Transverse colon (tissue), 4 donors: ENCODE data around the gene ARFIP1. TPM values are rescaled to one million over a fixed set of nuclear protein-coding genes. Genes with fewer than 3 reads are reported as not detected.

ENCODE experiments used
- DNase-seq: peaks from one replicate; pipeline ENCODE4 v3.0.0-alpha.2; 2019
- H3K27ac ChIP-seq, 4 donors: fragments of 200-600 bp; sonication (generic); 2 replicates each; pipeline ENCODE4 v1.5.1; 2016 to 2018; ENCODE audit warnings: inconsistent platforms in 4 of 4
- H3K27me3 ChIP-seq: fragments of 200-600 bp; sonication (generic); 2 replicates; pipeline ENCODE4 v1.5.1; 2017; ENCODE audit warnings: inconsistent platforms
- H3K36me3 ChIP-seq, 4 donors: fragments of 200-600 bp; sonication (generic); 2 replicates each; pipeline ENCODE4 v1.5.1; 2017 to 2019; ENCODE audit warnings: inconsistent platforms in 4 of 4
- H3K4me1 ChIP-seq, 4 donors: fragments of 200-600 bp; sonication (generic); 2 replicates each; pipeline ENCODE4 v1.5.1; 2017 to 2020; ENCODE audit warnings: inconsistent platforms in 4 of 4
- H3K4me3 ChIP-seq, 4 donors: fragments of 200-600 bp; sonication (generic); 1 replicate in 1 of 4; 2 replicates in 3 of 4; pipeline versions ENCODE4 v1.5.1 to v1.6.1; 2017 to 2019; ENCODE audit warnings: inconsistent platforms in 4 of 4
- H3K9me3 ChIP-seq, 2 donors: fragments of 200-600 bp; sonication (generic); 2 replicates each; pipeline ENCODE4 v1.5.1; 2017 to 2019; ENCODE audit warnings: inconsistent platforms in 2 of 2
- CTCF ChIP-seq, 5 experiments: fragments of 200-600 bp in 3 of 5; fragments of 450-650 bp in 2 of 5; sonication (generic) in 3 of 5; IDR thresholded peaks; 1 replicate in 2 of 5; 2 replicates in 3 of 5; pipeline ENCODE4 v1.5.1; 2016 to 2017; ENCODE audit warnings: antibody characterized with exemption in 5 of 5, inconsistent platforms in 3 of 5, mild to moderate bottlenecking in 2 of 5, moderate library complexity in 1 of 5
- EP300 ChIP-seq: sonication (generic); formaldehyde crosslinking; IDR thresholded peaks from one replicate; pipeline ENCODE4 v1.6.1; 2017; ENCODE audit warnings: antibody characterized with exemption, low read depth
- POLR2A ChIP-seq: fragments of 450-650 bp; IDR thresholded peaks from one replicate; pipeline ENCODE4 v1.6.1; 2016; ENCODE audit warnings: antibody characterized with exemption, mild to moderate bottlenecking, moderate library complexity
- POLR2AphosphoS5 ChIP-seq, 3 donors: sonication (generic); formaldehyde crosslinking; IDR thresholded peaks; one replicate each; pipeline ENCODE4 v1.6.1; 2016; ENCODE audit warnings: antibody characterized with exemption in 3 of 3
- WGBS, 2 donors: methylation state at CpG; one replicate each; pipeline ENCODE4 v1.1.5; 2018; ENCODE audit warnings: low coverage in 1 of 2; 5-methylcytosine and 5-hydroxymethylcytosine counted together
- in situ Hi-C, 4 donors: fragments of 200-750 bp; cut with MboI; loops; one replicate each; pipeline versions ENCODE4 v1.15.0 to v1.15.1; 2017; ENCODE audit warnings: low sequenced_read_pairs in 3 of 4, low pct_ligation_motif_present in 1 of 4, low pct_unique_long_range_greater_than_20kb in 1 of 4
- intact Hi-C: fragments of 100-400 bp; cut with DNase I; formaldehyde crosslinking; loops from one replicate; pipeline ENCODE4 v1.15.1; 2023; ENCODE audit warnings: low total_unique reads
- total RNA-seq, 4 donors: library from RNA; depleted of rRNA; stranded (reverse); fragments of >200 nt; gene quantifications; one replicate each; pipeline ENCODE4 v1.1.0, GENCODE V29; 2016

Gene ARFIP1
- total RNA-seq, 4 donors from 2014 or later: 35.0 to 115 (median 46.2) TPM

- Histone ChIP-seq H3K27me3 (peaks cover 45% of the 10 kb centered on the region), H3K36me3 (no peaks in the 10 kb centered on the region), H3K4me3 (no peak overlapping the region), H3K4me1 (peaks cover 0 to 44% (median 26%) of the 10 kb centered on the region in 4 donors), H3K9me3 (no peaks in the 10 kb centered on the region), H3K27ac (no peak overlapping the region)
- intact Hi-C loops (no loop called here), in situ Hi-C loops (no loop called here)
- 60 to 80% methylated on average over 1 to 2 of the region's 2 CpGs for WGBS, 2 donors
- no peak for DNase-seq
- TF ChIP-seq CTCF (IDR thresholded peaks at IDR 0.05) (no peak), POLR2A (no peak), POLR2AphosphoS5 (IDR thresholded peaks at IDR 0.05) (no peak)
Measured at GRCh38 chr4:152939621-152940020, 159.9 kb downstream of the ARFIP1 start.

DNA sequence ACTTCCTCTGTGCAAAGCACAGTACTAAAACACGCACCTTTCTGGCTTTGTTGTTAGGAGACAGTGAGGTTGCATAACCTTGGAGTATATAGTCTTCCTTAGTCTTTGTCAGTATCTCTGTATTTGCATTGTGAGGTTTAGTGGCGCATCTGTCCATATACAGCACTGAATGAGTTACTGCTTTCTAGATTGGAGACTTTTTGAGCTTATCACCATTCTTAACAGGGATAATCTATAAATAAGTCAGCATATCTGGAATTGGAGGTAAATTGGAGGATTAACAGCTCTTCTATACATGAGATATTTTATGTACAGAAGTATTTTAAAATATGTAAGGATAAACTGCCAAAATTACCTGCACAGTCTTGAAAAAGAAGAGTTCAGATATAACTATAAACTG lies 160.7 kb downstream of the ARFIP1 start:
- H3K4me1 ChIP-seq: peaks cover 0 to 42% (median 30%) of the 10 kb centered on the region in 4 donors
- no peak overlapping the region for H3K4me3 ChIP-seq
- TF ChIP-seq POLR2A: no peak
- TF ChIP-seq CTCF (IDR thresholded peaks at IDR 0.05): no peak
- TF ChIP-seq EP300: no peak
- no peak for TF ChIP-seq POLR2AphosphoS5 (IDR thresholded peaks at IDR 0.05)
- in situ Hi-C loops (no loop called here), intact Hi-C loops (no loop called here)
- H3K27me3 ChIP-seq: peaks cover 38% of the 10 kb centered on the region
- 62 to 66% methylated on average over 2 of the region's 2 CpGs for WGBS, 2 donors
- H3K27ac ChIP-seq: no peak overlapping the region
- no peaks in the 10 kb centered on the region for H3K36me3 ChIP-seq
- DNase-seq: no peak
- no peaks in the 10 kb centered on the region for H3K9me3 ChIP-seq

DNA sequence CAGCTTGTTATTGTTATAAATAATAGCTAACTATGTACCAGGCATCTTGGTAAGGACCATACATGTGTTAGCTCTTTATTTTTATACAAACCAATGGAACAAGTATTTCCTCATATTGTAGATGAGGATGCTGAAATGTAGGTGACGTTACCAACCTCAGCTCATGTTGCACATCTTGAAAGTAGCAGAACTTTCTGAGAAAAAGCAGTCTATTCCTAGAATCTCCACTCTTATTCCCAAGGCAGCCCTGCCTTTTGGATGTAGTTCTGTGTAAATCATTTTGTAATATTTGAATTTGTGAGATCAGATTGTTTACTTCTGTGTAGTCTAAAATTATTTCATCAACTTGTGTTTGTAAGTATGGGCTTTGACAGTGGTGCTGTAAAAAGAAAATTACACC lies 161.7 kb downstream of the ARFIP1 start:
- intact Hi-C loops (no loop called here), in situ Hi-C loops (no loop called here)
- DNase-seq: no peak
- Histone ChIP-seq H3K4me3 (no peak overlapping the region), H3K27ac (no peak overlapping the region), H3K9me3 (no peaks in the 10 kb centered on the region), H3K27me3 (peaks cover 32% of the 10 kb centered on the region), H3K4me1 (peaks cover 0 to 33% (median 27%) of the 10 kb centered on the region in 4 donors), H3K36me3 (no peaks in the 10 kb centered on the region)
- 57 to 65% methylated on average over 1 of the region's 1 CpG for WGBS, 2 donors
- TF ChIP-seq POLR2A (no peak), EP300 (no peak), CTCF (IDR thresholded peaks at IDR 0.05) (no peak), POLR2AphosphoS5 (IDR thresholded peaks at IDR 0.05) (no peak)

- Histone ChIP-seq H3K36me3 (no peaks in the 10 kb centered on the region), H3K27me3 (peaks cover 24% of the 10 kb centered on the region), H3K4me3 (no peak overlapping the region), H3K9me3 (no peaks in the 10 kb centered on the region), H3K4me1 (peaks cover 0 to 33% (median 23%) of the 10 kb centered on the region in 4 donors), H3K27ac (no peak overlapping the region)
- in situ Hi-C loops: no loop called here
- WGBS, 2 donors: 75% methylated on average over 2 of the region's 2 CpGs; no CpG with 5 or more reads in 1 of the 2 donors
- DNase-seq: no peak
- no peak for TF ChIP-seq POLR2A
- intact Hi-C loops: no loop called here
Measured at GRCh38 chr4:152942346-152942745, 162.6 kb downstream of the ARFIP1 start.

- Histone ChIP-seq H3K27ac (peak overlapping the region; percentile 43 to 73 (median 62)), H3K9me3 (no peaks in the 10 kb centered on the region), H3K4me1 (peaks cover 0 to 25% (median 19%) of the 10 kb centered on the region in 4 donors), H3K27me3 (peaks cover 12% of the 10 kb centered on the region), H3K36me3 (no peaks in the 10 kb centered on the region), H3K4me3 (no peak overlapping the region)
- DNase-seq: no peak
- TF ChIP-seq POLR2A (no peak), EP300 (no peak), CTCF (IDR thresholded peaks at IDR 0.05) (no peak), POLR2AphosphoS5 (IDR thresholded peaks at IDR 0.05) (no peak)
- in situ Hi-C loops: no loop called here
- intact Hi-C loops: no loop called here
- WGBS, 2 donors: 57 to 80% methylated on average over 4 to 6 of the region's 6 CpGs
Measured at GRCh38 chr4:152943672-152944071, 163.9 kb downstream of the ARFIP1 start.
